Measurements from ENCODE around the gene CDPF1. TPM values are rescaled to one million over a fixed set of nuclear protein-coding genes. Genes with fewer than 3 reads are reported as not detected.

CDPF1 gene
- total and polyA plus RNA-seq, 2 experiments from 2014 or later: 12.9 to 14.7 TPM

DNA sequence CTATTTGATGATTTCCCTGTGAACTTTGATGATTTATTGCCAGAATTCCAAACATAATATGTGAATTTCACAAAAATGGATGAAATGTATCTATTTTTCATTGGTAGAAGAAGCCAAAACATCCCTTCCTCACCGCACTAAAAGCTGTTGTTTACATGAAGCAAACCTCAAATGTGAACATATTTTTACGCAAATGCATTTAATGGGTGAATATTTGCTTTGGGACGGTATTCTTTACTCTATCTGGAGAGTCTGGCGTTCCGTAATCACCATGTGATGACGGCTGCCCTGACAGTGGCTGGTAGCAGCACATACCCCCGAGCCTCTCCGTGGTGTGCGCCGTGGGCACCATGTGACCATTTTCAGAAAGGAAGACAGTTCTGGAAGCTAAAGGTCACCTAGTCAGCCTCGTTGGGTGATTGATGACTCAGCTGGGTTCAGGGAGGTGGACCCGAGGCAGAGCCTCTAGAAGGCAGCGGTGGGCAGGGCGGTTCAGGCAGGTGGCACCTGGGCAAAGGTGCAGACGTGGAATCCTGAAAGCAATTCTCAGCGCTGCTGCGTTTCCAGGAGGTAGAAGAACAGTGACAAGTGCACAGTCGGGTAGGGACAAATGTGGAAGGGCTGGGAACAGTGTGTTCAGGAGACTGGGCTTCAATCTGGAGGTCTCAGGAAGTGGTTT, 54.5 kb downstream of the CDPF1 start:
- Histone ChIP-seq H3K9ac (no peak overlapping the region), H3K9me2 (ENCODE audit: insufficient read depth) (no peaks in the 10 kb centered on the region), H3K4me2 (ENCODE audit: unreplicated experiment) (no peak overlapping the region), H3F3A (ENCODE audit: insufficient read depth) (peaks cover 4% of the 10 kb centered on the region; the same call in 1 of the 2 replicates), H4K20me1 (ENCODE audit: insufficient read depth) (no peaks in the 10 kb centered on the region), H3K4me1 (ENCODE audit: insufficient read depth) (no peaks in the 10 kb centered on the region), H3K4me3 (no peak overlapping the region), H3K9me3 (ENCODE audit: low read depth) (no peaks in the 10 kb centered on the region), H2AFZ (no peak overlapping the region), H3K36me3 (ENCODE audit: low read depth) (no peaks in the 10 kb centered on the region), H3K79me2 (ENCODE audit: insufficient read depth) (no peaks in the 10 kb centered on the region), H3K27me3 (replicated peaks; ENCODE audit: insufficient read depth) (no peaks in the 10 kb centered on the region), H3K27ac (no peak overlapping the region)
- TF ChIP-seq EZH2phosphoT487 (IDR thresholded peaks at IDR 0.05; ENCODE audit: insufficient read depth, low read depth): no peak
- no peak for TF ChIP-seq EZH2 (IDR thresholded peaks at IDR 0.05; ENCODE audit: insufficient read depth, poor library complexity, severe bottlenecking)
- in situ Hi-C loops (cut with MboI): no loop called here
- no peak for DNase-seq
- WGBS, 2 experiments (ENCODE audit: low coverage in 1 of 2, low lambda C conversion rate in 2 of 2, missing lambda C conversion rate in 2 of 2): 92 to 93% methylated on average over 18 of the region's 18 CpGs

Other genes with a start within 250 kb of the CDPF1 start
- gene PPARA, start 99.8 kb downstream of the CDPF1 start, total RNA-seq (2014; rRNA removed; shearing (Covaris generic)): 10.9 and 14.4 TPM in 2 replicates
- gene PPARA, start 99.8 kb downstream of the CDPF1 start, polyA plus RNA-seq (2016; fragmentation: Nextera tagmentation; extraction: Ambion mirVana): 8.4 and 8.7 TPM in 2 replicates
- gene PKDREJ, start 13.1 kb upstream of the CDPF1 start, total RNA-seq (2014; rRNA removed; shearing (Covaris generic)): not detected in 2 replicates
- 0.04 TPM in 1 of 2 replicates, not detected in the other for gene PKDREJ, start 13.1 kb upstream of the CDPF1 start, polyA plus RNA-seq (2016; fragmentation: Nextera tagmentation; extraction: Ambion mirVana)
- 27.6 and 34.0 TPM in 2 replicates for gene TTC38, start 17.7 kb upstream of the CDPF1 start, total RNA-seq (2014; rRNA removed; shearing (Covaris generic))
- 21.5 and 21.8 TPM in 2 replicates for gene TTC38, start 17.7 kb upstream of the CDPF1 start, polyA plus RNA-seq (2016; fragmentation: Nextera tagmentation; extraction: Ambion mirVana)
- gene GTSE1, start 46.6 kb upstream of the CDPF1 start, total RNA-seq (2014; rRNA removed; shearing (Covaris generic)): 4.6 and 6.1 TPM in 2 replicates
- gene GTSE1, start 46.6 kb upstream of the CDPF1 start, polyA plus RNA-seq (2016; fragmentation: Nextera tagmentation; extraction: Ambion mirVana): 8.0 and 8.6 TPM in 2 replicates
- gene TRMU, start 85.4 kb upstream of the CDPF1 start, total RNA-seq (2014; rRNA removed; shearing (Covaris generic)): 38.4 and 41.2 TPM in 2 replicates
- gene TRMU, start 85.4 kb upstream of the CDPF1 start, polyA plus RNA-seq (2016; fragmentation: Nextera tagmentation; extraction: Ambion mirVana): 27.0 and 29.5 TPM in 2 replicates

All from GM23248 (cell line).